Hematopoietic multipotent progenitor cell treated with erythropoietin and hydrocortisone succinate and interleukin-3 and kit ligand, for 4 days (in vitro differentiated cells): Measurements from ENCODE around the gene EBF4.
A peak's percentile ranks its signal among the peaks of the same experiment; 100 is the strongest.

Source experiments
- DNase-seq: peaks from one replicate; pipeline ENCODE4 v3.0.0-alpha.2; 2015

EBF4 gene

GRCh38 chr20:2703716-2704475 is 11.3 kb downstream of the EBF4 start:
- DNase-seq: no peak

DNA sequence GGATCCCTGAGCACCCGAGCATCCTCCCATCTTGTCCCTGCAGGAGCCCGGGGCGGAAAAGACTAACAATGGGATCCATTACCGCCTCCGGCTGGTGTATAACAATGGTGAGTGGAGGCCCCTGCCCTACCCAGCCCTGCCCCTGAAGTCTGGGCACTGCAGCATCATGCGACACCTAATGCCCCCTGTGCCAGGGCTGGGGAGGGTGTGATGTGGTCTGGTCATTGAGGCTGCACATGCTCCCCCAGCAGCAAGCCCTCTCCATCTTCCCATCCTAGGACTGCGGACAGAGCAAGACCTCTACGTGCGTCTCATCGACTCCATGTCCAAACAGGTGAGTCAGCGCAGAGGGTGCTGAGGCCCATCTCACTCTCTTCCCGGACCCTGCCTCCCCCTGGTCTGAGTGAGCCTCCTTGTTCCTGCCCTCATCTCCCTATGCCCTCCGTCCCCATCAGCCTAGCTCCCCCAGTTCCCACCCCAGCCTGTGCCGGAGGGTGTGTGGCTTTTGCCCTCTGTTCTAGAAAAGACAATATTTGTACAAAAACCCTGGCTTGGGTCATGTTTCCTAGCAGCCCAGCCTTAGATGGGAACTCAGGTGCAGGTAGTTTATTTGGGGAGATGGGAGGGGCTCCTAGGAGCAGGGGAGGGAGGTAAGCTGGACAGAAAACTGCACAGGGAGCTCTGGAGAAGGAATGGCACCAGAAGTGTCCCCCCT is 13.5 kb downstream of the EBF4 start:
- DNase-seq: no peak

- DNase-seq: peak; percentile 4
Measured at GRCh38 chr20:2706688-2707352, 14.2 kb downstream of the EBF4 start.

DNA sequence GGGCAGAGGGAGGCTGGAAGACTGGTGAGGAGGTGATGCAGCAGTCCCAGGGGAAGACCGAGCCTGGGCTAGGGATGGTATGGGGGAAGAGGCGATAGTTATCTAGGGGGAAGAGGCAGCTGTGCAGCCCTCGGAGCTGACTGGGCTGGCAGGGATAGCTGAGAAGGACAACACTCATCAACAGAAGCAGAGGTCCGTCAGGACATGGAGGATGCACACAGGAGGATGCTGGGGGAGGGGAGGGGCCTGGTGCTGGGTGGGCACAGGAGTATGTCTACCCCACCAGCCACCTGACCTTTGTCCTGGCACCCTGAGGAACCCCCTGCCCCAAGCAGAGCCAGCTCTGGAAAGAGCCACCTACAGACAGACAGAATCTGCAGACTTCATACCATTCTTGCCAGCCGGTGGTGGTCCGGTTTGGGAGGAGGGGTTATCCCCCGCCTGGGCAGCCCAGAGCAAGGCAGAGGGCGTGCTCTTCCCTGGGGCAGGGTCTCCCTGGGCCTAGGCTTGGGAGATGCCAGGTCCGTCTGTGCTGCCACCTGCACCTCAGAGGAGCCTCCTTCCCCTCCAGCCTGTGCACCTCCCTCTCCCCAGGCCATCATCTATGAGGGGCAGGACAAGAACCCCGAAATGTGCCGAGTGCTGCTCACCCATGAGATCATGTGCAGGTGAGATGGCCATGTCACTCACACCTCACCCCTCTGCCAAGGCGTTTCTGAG is 14.9 kb downstream of the EBF4 start:
- DNase-seq: no peak

DNA sequence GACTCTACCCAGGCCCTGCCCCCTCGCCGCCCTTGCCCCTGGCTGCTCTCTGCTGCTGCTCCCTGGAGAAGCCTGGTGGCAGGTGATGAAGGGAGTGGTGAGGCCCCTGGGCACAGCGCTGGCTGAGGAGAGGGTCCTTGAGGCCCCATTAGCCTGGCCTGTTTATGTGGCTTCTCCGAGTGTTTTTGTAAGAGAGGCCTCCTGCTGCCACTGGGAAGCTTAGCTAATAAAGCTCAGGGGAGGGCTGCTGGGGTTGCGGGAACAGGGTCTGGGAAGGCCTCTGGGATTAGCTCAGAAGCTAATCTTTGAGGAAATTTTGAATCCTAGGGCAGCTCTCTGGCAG is 15.5 kb downstream of the EBF4 start:
- no peak for DNase-seq

GRCh38 chr20:2708665-2709064 is 16.1 kb downstream of the EBF4 start:
- DNase-seq: no peak

DNA sequence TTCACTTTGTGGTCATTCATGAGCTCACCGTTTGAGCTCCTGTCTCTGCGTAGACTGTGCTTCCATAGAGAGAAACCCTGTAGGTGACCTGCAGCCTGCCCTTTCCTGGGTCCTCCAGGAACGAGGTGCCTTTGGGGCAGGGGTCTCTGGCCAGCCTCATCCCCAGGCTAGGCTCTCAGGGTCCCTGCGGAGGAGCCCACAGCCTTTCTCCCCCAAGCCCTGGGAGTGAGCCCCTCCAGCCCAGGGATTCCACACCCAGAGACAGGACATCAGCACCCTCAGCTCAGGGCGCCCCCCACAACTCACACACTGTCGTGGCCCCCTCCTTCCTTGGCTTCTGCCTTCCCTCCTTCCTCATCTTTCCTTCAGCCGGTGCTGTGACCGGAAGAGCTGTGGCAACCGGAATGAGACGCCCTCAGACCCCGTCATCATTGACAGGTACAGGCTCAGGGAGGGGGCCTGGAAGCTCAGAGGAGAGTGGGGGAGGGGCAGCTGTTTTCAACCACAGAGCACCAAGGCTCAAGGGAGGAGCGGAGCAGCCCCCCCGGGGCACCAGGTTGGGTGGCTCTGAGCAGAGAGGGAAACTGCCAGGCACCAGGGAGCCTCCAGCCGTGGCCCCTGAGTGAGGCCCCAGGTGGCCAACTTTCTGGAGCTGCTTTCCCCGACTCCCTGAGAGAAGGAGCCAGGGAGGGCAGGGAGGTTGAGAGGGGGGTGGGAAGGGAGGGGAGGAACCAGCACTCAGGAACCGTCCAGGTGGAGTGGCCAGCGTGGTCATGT is 16.8 kb downstream of the EBF4 start:
- no peak for DNase-seq

DNA sequence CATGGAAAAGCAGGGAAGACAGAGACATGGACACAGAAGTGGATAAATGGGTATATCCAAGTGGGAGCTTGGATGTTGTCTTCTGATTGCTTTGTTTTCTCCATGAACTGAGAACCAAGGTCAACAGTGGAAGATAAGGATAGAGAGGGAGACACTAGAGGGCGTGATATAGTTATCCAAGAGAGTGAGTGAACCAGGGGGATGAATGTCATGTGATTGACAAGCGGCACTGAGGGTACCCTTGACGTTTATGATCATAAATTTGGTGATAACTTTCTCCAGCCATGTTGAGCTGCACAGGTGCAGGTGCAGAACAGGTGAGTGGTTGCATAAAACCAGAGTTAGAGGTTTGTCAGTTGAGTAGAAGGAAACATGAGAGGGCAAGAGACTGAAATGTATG is 20.7 kb downstream of the EBF4 start:
- peak; percentile 70 for DNase-seq

DNA sequence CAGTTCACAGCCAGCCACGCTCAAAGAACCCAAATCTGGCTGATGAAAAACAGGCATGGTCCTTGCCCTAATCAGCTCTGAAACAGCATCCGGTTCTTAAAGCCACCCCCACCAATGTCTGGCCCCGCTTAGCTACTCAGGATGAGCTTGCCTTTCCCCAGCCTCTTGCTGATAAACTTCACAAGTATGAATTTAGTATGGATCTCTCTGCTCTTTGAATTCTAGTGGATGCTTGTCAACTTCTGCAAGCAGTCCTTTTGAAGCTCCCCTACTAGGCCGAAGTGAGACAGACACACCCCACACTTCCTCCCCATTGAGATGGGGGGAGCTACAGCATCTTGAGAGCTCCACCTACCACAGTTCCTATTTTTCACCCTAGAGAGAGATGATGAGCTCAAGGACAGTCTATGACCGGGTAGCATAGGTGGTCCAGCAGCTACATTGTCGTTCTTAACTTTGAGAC is 36.7 kb downstream of the EBF4 start:
- DNase-seq: peak; percentile 92

GRCh38 chr20:2729791-2730190 is 37.2 kb downstream of the EBF4 start:
- DNase-seq: no peak

DNA sequence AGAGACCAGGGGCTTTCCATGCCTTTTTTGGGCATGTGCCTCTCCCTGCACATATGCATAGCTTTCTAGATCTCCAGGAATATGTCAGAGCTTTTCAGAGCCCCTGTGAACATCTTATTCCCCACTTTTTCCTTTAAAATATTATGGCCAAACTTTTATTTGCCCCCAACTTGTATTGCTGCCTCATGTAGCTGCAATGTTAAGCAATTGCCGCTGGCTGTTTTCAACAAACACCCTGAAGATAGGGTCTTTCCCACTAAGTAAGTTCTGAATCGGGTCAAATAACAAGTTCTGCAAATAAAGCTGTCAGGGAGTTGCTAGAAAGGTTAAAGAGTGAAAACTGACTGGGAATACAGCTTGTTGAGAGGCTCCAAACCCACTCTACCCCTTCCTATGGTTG is 42.3 kb downstream of the EBF4 start:
- no peak for DNase-seq

DNA sequence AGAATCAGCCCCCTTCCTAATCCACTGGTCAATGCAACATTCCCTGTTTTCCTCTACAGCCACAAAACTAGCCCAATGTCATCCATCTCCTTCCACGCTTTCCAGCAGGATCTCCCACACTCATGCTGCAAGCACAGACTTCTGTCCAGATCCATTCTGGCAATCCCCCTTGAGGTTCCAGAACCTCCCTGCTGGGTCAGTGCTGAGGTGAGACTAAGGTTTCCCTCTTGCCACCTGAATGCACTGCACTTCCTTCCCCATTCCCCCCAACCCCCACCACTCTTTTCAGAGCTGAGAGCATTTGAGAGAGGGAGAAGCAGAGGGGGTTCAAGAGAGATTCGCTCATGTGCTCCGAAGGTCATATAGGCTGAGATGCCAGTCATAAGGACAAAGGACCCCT is 43.9 kb downstream of the EBF4 start:
- DNase-seq: no peak

DNA sequence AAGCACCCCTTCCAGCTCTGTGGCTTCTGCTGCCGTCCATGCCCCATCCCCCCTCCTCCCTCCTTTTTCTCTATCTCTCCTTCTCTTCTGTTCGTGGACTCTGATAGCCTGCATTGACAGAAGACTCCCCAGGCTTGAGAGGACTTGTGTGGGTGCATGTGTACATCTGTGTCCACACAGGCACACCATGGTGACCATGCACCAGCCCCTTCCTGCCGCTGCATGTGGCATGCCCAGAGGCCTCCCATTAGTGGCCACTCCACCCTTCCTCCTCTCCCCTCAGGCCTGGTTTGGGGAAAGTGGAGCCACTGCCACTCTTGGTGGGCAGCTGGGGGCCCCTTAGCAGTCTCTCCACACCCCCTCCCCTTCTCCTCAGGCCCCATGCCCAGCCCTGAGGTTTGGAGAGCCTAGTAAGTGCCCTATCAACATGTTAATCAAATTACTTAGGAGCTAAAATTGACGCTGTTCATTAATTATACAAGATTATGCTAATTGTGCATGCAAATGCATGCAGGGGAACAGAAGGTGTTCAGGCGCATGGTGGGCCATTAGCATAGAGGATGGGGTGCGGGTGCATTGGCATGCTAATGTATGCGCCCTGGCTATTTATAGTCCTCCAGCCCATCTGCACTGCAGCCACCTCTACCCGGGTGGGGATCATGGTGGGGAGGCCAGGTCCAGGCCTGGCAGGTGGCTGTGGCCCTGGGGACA is 45.9 kb downstream of the EBF4 start:
- peak; percentile 45 for DNase-seq

DNA sequence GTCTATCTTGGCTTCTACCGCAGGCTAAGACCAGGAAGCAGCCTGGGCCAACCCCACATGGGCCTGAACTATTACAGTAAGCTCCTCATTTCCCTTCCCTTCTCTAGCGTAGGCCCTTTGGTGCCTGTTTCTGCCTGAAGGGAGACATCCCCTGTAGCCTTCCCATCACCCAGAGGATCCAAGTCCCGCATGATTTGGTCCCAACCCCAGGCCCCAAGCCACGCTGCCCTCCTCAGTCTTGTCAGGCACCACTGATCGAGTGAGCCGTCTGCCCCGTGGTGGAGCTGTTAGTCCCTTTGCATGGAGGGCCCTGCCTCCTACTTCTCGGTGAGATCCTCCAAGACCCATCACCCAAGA is 46.4 kb downstream of the EBF4 start:
- no peak for DNase-seq

DNA sequence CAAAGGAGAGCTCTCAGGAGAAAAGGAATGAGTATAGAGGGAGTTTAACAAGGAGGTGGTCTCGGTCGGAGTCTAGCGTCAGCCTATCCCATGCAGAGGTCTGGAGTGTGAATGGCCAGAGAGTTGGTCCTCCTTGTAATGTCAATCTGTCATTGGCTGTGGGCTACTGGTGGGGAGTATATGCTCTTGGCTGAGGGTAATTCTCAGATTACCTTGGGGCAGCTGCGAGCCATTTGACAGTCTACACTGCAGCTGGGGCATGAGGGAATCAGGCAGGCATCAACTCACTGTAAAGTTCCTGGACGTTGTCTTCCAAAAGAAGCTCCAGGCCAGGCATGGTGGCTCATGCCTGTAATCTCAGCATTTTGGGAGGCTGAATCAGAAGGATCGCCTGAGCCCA is 48.1 kb downstream of the EBF4 start:
- DNase-seq: no peak

DNA sequence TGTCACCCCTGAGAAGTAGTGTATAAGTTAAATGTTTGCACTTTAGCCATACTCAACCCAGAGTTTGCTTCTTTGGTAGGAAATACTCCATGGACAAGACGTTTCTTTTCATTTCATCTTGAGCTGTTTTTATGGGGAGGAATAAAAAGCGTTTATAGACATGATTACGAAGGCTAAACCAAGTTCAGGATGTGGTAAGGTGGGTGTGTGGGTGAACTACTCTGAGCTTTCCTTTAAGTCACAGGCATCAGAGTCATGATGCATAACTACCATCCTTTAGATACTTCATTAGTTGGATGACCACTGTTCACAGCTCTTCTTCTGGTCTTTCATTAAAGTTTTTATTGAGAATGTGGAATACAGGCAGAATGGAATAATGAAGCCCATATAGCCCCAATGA is 48.9 kb downstream of the EBF4 start:
- peak; percentile 53 for DNase-seq

DNA sequence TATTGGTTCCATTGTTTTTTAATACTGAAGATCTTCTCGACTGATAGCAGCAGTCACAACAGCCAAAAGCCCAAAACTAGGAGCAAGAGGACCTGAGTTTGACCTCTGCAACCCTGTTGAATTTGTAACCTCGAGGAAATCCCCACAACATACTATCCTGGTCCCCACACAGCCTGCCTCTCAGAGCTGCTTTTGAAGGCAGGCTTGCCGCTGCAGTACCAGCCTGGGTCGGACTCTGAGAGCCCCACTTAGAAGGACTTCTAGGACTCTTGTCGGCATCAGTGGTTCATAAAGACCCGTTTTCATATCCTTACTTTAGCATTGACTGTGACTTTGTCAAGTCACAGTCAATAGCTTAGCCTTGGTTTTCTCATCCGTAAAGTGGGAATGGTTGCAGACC is 49.3 kb downstream of the EBF4 start:
- no peak for DNase-seq

DNA sequence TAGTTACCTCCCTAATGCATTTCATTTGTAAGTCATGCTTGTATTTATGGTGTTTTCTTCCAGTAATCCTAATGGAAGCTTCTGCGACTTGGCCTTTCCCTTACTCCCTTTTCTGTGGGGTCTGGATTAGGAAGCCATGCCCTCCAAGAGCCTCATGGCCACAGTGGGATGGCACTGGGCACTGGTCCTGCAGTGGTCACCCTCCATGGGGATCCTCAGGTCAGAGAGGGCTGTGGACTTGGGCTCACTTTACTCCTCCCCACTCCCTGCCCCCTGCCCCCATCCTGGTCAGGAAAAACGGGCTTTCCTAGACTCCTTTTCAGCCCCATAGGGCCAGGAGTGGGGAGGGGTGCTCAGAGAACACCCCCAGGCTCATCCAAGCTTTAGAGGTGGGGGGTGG is 49.9 kb downstream of the EBF4 start:
- no peak for DNase-seq

DNA sequence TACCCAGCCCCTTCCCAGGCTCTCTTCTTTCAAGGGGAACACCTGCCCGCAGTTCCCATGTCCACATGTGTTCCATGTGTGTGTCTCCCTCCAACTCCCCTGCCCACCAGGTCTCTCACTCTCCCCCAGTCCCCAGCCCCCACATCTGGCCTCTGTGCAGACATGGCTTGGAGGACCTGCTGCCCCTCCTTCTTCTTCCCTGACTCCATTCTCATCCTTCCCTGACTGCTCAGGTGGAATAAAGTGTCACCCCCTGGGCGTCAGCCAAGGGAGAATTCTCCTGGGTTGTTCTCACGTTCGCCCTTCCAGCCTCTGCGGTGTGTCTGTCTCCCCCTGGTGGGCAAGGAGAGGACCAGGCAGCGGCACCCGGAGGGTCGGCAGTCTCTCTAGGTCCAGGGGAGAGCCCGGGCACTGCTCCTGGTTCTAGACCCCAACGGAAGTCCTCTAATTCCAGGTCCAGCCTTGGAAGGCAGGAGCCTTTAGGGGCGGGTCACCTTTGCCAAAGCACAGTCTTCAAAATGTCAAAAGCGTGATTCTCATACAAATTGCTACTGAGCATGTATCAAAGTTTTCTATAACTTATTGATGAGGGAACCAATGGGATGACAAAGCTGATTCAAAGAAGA is 50.5 kb downstream of the EBF4 start:
- DNase-seq: peak; percentile 87

- DNase-seq: no peak
Measured at GRCh38 chr20:2745060-2745910, 52.7 kb downstream of the EBF4 start.
